HG03342 (cell line): ENCODE results near the gene STRIP1.

ENCODE experiments used
- ATAC-seq: cut with Tn5 transposase; IDR thresholded peaks from one replicate; pipeline ENCODE4 v1.9.1; 2021; ENCODE audit warnings: mild to moderate bottlenecking, moderate library complexity; ENCODE audit not compliant: unreplicated experiment

STRIP1 gene

GRCh38 chr1:110091381-110091780 lies 57.0 kb downstream of the STRIP1 start:
- no peak for ATAC-seq

- no peak for ATAC-seq
Measured at GRCh38 chr1:110091791-110092190, 57.4 kb downstream of the STRIP1 start.

DNA sequence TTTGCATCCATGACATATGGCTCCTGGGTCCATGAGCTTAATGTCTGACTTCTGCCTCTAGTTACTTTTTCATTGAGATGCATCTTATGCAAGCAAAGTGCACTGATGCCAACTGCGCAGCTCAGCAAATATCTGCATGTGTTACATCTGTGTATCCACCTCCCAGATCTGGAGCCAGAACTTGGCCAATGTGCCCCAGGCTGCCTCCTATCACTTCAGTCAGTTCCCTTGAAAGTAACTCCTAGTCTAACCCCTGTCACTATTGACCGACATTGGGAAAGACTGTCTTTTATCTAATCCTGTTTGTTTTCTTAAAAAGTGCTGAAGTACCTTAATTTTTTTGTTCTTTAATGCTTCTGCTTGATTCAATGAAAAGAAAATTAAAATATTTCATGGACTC lies 58.6 kb downstream of the STRIP1 start:
- no peak for ATAC-seq

- ATAC-seq = no peak
Measured at GRCh38 chr1:110094931-110095654, 60.7 kb downstream of the STRIP1 start.

DNA sequence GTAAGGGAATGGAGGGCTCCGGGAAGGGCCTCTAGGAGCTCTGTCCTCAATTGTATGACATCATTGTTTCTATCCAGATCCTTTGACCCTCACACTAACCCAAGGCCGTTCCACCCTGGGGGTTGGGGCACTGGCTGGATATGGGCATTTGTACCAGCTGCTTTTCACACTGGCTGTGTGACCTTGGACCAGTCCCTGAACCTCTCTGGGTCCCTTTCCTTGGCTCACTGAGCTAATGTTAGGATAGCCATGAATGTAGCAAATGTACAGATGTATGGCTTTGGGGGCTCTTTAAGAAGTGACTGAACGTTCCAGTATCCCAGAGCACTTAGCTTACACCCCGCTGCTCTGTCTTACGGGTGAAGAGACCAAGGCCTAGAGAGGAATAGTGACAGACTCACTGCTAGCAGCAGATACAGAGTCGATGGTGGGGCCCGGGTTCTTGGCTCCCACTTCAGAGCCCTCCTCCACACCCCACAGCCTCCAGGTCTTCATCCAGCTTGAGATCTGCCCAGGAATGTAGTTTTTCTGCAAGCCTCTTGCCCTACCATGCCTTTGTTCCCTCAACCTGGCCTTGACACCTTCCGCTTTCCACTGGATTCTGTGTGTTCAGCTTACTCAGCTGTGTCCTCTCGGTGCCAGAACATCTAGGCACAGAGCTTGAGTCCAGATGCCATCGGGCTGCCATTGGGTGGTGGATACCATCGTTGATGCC lies 63.2 kb downstream of the STRIP1 start:
- no peak for ATAC-seq

GRCh38 chr1:110098222-110099026 lies 64.0 kb downstream of the STRIP1 start:
- ATAC-seq = no peak

GRCh38 chr1:110100335-110100734 lies 65.9 kb downstream of the STRIP1 start:
- no peak for ATAC-seq

- ATAC-seq = no peak
Measured at GRCh38 chr1:110102081-110102480, 67.7 kb downstream of the STRIP1 start.
